GM06990 (cell line): Measurements from ENCODE around the gene STUM.
A peak's percentile ranks its signal among the peaks of the same experiment; 100 is the strongest.

ENCODE experiments used
- DNase-seq: peaks from one replicate; pipeline ENCODE4 v3.0.0-alpha.2; 2011; ENCODE audit not compliant: insufficient read length; ENCODE audit errors: extremely low read depth
- H3K27me3 ChIP-seq: replicated peaks from 2 replicates; pipeline ENCODE4 v1.6.0; 2011; ENCODE audit warnings: low read length; ENCODE audit not compliant: control insufficient read depth, insufficient read depth
- H3K36me3 ChIP-seq: 2 replicates; pipeline ENCODE4 v1.5.1; 2011; ENCODE audit warnings: low read length; ENCODE audit not compliant: control insufficient read depth, insufficient read depth
- H3K4me3 ChIP-seq: replicated peaks from 2 replicates; pipeline ENCODE4 v1.5.1; 2011; ENCODE audit warnings: low read depth, mild to moderate bottlenecking, control low read depth, low read length
- CTCF ChIP-seq: IDR thresholded peaks from 2 replicates; pipeline ENCODE4 v1.5.1; 2011; ENCODE audit warnings: low read length, control low read depth, mild to moderate bottlenecking, inconsistent platforms; ENCODE audit not compliant: insufficient read depth, poor library complexity, severe bottlenecking

STUM gene

GRCh38 chr1:226569879-226570547, 21.4 kb downstream of the STUM start:
- Histone ChIP-seq H3K27me3 (peaks cover 2% of the 10 kb centered on the region), H3K36me3 (no peaks in the 10 kb centered on the region; the same call in 1 of the 2 replicates), H3K4me3 (no peak overlapping the region)
- TF ChIP-seq CTCF, result peak; percentile 35
- DNase-seq, result no peak

- Histone ChIP-seq H3K36me3 (no peaks in the 10 kb centered on the region; the same call in 1 of the 2 replicates), H3K4me3 (no peak overlapping the region), H3K27me3 (peaks cover under 1% of the 10 kb centered on the region)
- no peak for TF ChIP-seq CTCF
- DNase-seq, result no peak
Observed at GRCh38 chr1:226571893-226572292, 23.3 kb downstream of the STUM start.

- H3K27me3 ChIP-seq, result no peaks in the 10 kb centered on the region; the same call in none of the 2 replicates
- H3K4me3 ChIP-seq, result no peak overlapping the region
- no peaks in the 10 kb centered on the region; the same call in 1 of the 2 replicates for H3K36me3 ChIP-seq
- DNase-seq, result no peak
- no peak for TF ChIP-seq CTCF
Observed at GRCh38 chr1:226572325-226572726, 23.8 kb downstream of the STUM start.

GRCh38 chr1:226574044-226574443, 25.5 kb downstream of the STUM start:
- H3K4me3 ChIP-seq, result no peak overlapping the region
- DNase-seq, result no peak
- no peak for TF ChIP-seq CTCF
- H3K27me3 ChIP-seq, result no peaks in the 10 kb centered on the region; the same call in none of the 2 replicates
- H3K36me3 ChIP-seq, result no peaks in the 10 kb centered on the region; the same call in 1 of the 2 replicates

- H3K36me3 ChIP-seq, result no peaks in the 10 kb centered on the region; the same call in 1 of the 2 replicates
- no peak overlapping the region for H3K4me3 ChIP-seq
- no peaks in the 10 kb centered on the region; the same call in none of the 2 replicates for H3K27me3 ChIP-seq
- TF ChIP-seq CTCF, result no peak
- DNase-seq, result no peak
Observed at GRCh38 chr1:226574591-226575435, 26.2 kb downstream of the STUM start.
